ENCODE data around the gene KRCC1.

- no peak for TF ChIP-seq CTCF (conservative IDR thresholded peaks at IDR 0.05; ENCODE audit: low read length)
- TF ChIP-seq EZH2phosphoT487 (IDR thresholded peaks at IDR 0.05; ENCODE audit: borderline replicate concordance), result no peak
Measured at GRCh38 chr2:88086401-88086800, 30.8 kb upstream of the KRCC1 start.
